ENCODE results near the gene TMPRSS13.

TMPRSS13 gene

DNA sequence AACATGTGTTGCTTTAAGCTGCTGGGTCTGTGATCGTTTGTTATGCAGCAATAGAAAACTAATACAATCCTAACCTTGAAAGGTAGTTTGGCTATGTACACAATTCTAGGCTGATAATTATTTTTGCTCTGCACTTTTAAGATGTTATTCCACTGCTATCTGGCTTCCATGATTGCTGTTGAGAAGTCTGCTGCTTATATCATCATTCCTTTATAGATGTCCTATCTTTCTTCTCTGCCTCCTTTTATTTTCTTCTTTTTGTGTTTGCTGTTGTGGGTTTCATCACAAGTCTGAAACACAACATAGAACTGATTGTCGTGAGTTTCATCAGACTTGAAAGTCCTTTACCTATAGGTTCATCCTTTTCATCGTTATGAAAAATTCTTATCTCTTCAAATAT lies 76.9 kb downstream of the TMPRSS13 start:
- no peak for DNase-seq (ENCODE audit: low read depth)

DNA sequence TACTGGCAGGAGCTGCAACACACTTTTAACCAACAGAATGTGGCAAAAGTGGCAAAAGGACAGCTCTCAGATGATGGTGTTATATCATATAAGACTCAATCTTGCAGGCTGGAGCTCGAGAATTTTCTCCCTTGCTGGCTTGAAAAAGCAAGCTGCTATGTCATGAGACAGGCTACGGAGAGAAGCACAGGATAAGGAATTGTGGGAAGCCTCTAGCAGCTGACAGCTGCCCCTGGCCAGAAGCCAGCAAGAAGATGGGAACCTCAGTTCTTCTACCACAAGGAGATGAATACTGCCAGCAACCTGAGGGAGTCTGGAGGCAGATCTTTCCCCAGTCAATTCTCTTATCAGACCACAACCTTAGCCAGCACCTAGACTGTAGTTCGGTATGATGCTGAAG lies 77.3 kb downstream of the TMPRSS13 start:
- no peak for DNase-seq (ENCODE audit: low read depth)

DNA sequence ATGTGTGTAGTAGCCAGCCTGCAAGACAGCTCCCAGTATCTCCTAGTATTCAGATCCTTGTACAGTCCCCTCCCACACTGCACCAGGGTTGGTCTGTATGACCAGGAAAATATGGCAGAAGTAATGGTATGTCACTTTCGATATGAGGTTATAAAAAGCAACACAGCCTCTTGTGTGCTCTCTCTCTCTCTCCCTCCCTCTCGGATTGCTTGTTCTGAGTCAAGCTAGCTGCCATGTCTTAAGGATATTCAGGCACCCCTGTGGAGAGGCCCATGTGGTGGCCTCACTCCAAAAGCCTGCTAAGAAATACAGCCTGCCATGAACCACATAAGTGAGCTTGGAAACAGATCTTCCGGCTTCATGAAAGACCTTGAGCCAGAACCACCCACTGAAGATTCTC lies 78.1 kb downstream of the TMPRSS13 start:
- DNase-seq (ENCODE audit: low read depth): no peak

Measured in stimulated activated CD8-positive, alpha-beta memory T cell treated with anti-CD3 and anti-CD28 coated beads, Interleukin-4, amount 100 ng/mL, for 24 hours (primary cell).